ENCODE measurements around the gene BTBD3.

Gene BTBD3

DNA sequence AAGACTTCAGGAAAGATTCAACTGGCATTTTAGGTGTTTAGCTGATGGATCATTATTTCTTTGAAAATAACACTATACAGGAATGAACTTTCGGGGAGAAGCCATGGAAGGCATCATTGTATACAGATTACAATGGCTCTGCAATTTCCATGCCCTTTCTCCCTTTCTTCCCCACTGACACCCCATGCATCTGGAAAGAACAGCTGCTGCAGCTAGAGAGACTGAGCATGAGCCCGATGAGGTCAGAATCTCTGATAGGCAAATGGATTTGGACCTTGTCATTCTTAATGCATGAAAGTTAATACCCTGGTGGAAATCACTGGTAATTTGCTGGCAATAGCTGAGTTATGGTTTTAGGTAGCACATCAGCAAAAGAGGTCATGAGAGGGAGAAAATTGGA, 54.8 kb downstream of the BTBD3 start:
- no peak for DNase-seq
